Loucy (cell line): ENCODE data around the gene DHRSX.
"Not testable (repeated sequence)": the region's sequence is repeated elsewhere in the genome, so short reads cannot be mapped to it uniquely, and the experiment has no call there.

ENCODE experiments used
- H2AFZ ChIP-seq: fragments of 200-600 bp; sonication (generic); 2 replicates; pipeline ENCODE4 v1.6.0; 2016; ENCODE audit warnings: antibody characterized with exemption, mild to moderate bottlenecking, low read length, moderate library complexity
- H3F3A ChIP-seq: fragments of 200-600 bp; 2 replicates; pipeline ENCODE4 v1.6.0; 2016; ENCODE audit warnings: antibody characterized with exemption, low read depth, mild to moderate bottlenecking
- H3K27me3 ChIP-seq: fragments of 200-600 bp; sonication (generic); 2 replicates; pipeline ENCODE4 v1.6.1; 2014; ENCODE audit warnings: low read length, mild to moderate bottlenecking; ENCODE audit not compliant: insufficient read depth, poor library complexity, severe bottlenecking
- H3K36me3 ChIP-seq: fragments of 200-600 bp; sonication (generic); 2 replicates; pipeline ENCODE4 v1.6.1; 2016; ENCODE audit warnings: low read length; ENCODE audit not compliant: insufficient read depth
- H3K4me1 ChIP-seq: fragments of 200-600 bp; sonication (generic); 2 replicates; pipeline ENCODE4 v1.5.1; 2014; ENCODE audit warnings: low read length, mild to moderate bottlenecking; ENCODE audit not compliant: insufficient read depth, poor library complexity, severe bottlenecking
- H3K4me2 ChIP-seq: fragments of 200-600 bp; sonication (generic); 2 replicates; pipeline ENCODE4 v1.6.0; 2014; ENCODE audit warnings: antibody characterized with exemption, low read length, low read depth, mild to moderate bottlenecking; ENCODE audit not compliant: poor library complexity, severe bottlenecking
- H3K4me3 ChIP-seq: fragments of 200-600 bp; sonication (generic); 2 replicates; pipeline ENCODE4 v1.5.1; 2014; ENCODE audit warnings: low read length, mild to moderate bottlenecking, mixed read lengths; ENCODE audit not compliant: poor library complexity, severe bottlenecking
- H3K79me2 ChIP-seq: fragments of 200-600 bp; sonication (generic); 2 replicates; pipeline ENCODE4 v1.6.1; 2014; ENCODE audit warnings: low read length; ENCODE audit not compliant: insufficient read depth
- H3K9ac ChIP-seq: fragments of 200-600 bp; sonication (generic); 2 replicates; pipeline ENCODE4 v1.6.0; 2014; ENCODE audit warnings: mild to moderate bottlenecking, low read depth, low read length, moderate library complexity; ENCODE audit not compliant: poor library complexity, severe bottlenecking
- H3K9me2 ChIP-seq: fragments of 200-600 bp; sonication (generic); replicated peaks from 2 replicates; pipeline ENCODE4 v1.6.1; 2016; ENCODE audit warnings: low read depth, low read length, mixed read lengths
- H3K9me3 ChIP-seq: fragments of 200-600 bp; sonication (generic); 2 replicates; pipeline ENCODE4 v1.6.1; 2014; ENCODE audit warnings: mild to moderate bottlenecking, antibody characterized with exemption, low read length, low read depth; ENCODE audit not compliant: insufficient read depth
- H4K20me1 ChIP-seq: fragments of 200-600 bp; sonication (generic); 2 replicates; pipeline ENCODE4 v1.6.0; 2014; ENCODE audit warnings: antibody characterized with exemption, low read length, mild to moderate bottlenecking; ENCODE audit not compliant: insufficient read depth, poor library complexity, severe bottlenecking
- EZH2phosphoT487 ChIP-seq: fragments of 200-600 bp; IDR thresholded peaks from 2 replicates; pipeline ENCODE4 v1.6.1; 2018; ENCODE audit warnings: antibody characterized with exemption, mild to moderate bottlenecking, moderate library complexity, borderline replicate concordance
- TF ChIP-seq, protein P1 (sequence below): fragments of 200-600 bp; sonication (generic); conservative IDR thresholded peaks from 2 replicates; pipeline ENCODE4 v1.5.1; 2014; ENCODE audit warnings: mild to moderate bottlenecking, antibody characterized with exemption, low read length

DHRSX gene

DNA sequence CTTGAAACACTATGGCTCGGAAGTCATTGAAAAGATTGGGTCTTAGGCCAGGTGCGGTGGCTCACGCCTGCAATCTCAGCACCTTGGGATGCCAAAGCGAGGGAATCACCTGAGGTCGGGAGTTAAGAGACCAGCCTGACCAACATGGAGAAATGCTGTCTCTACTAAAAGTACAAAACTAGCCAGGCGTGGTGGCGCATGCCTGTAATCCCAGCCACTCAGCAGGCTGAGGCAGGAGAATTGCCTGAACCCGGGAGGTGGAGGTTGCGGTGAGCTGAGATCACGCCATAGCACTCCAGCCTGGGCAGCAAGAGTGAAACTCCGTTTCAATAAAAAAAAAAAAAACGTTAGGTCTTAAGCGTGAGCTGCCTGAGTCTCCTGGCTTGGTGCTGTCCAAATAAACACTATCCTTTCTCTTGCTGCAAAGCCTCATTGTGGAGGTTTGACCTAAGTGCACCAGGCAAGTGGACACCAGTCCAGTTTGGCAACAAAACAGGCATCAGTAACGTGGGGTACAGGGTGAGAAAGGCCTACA, 185.9 kb downstream of the DHRSX start:
- TF ChIP-seq EZH2phosphoT487, result no peak
- TF ChIP-seq, protein P1, sequence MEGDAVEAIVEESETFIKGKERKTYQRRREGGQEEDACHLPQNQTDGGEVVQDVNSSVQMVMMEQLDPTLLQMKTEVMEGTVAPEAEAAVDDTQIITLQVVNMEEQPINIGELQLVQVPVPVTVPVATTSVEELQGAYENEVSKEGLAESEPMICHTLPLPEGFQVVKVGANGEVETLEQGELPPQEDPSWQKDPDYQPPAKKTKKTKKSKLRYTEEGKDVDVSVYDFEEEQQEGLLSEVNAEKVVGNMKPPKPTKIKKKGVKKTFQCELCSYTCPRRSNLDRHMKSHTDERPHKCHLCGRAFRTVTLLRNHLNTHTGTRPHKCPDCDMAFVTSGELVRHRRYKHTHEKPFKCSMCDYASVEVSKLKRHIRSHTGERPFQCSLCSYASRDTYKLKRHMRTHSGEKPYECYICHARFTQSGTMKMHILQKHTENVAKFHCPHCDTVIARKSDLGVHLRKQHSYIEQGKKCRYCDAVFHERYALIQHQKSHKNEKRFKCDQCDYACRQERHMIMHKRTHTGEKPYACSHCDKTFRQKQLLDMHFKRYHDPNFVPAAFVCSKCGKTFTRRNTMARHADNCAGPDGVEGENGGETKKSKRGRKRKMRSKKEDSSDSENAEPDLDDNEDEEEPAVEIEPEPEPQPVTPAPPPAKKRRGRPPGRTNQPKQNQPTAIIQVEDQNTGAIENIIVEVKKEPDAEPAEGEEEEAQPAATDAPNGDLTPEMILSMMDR, result no peak
- H3K27me3 ChIP-seq, result no peaks in the 10 kb centered on the region
- H3K4me3 ChIP-seq, result no peak overlapping the region
- no peak overlapping the region for H3K4me2 ChIP-seq
- H3K79me2 ChIP-seq, result no peaks in the 10 kb centered on the region
- no peak overlapping the region for H2AFZ ChIP-seq
- no peaks in the 10 kb centered on the region for H3K4me1 ChIP-seq
- peaks cover 3% of the 10 kb centered on the region; the same call in 1 of the 2 replicates for H3F3A ChIP-seq
- H3K9me2 ChIP-seq, result no peaks in the 10 kb centered on the region
- H3K36me3 ChIP-seq, result no peaks in the 10 kb centered on the region
- H3K9me3 ChIP-seq, result no peaks in the 10 kb centered on the region; the same call in 1 of the 2 replicates
- no peaks in the 10 kb centered on the region for H4K20me1 ChIP-seq
- no peak overlapping the region for H3K9ac ChIP-seq

DNA sequence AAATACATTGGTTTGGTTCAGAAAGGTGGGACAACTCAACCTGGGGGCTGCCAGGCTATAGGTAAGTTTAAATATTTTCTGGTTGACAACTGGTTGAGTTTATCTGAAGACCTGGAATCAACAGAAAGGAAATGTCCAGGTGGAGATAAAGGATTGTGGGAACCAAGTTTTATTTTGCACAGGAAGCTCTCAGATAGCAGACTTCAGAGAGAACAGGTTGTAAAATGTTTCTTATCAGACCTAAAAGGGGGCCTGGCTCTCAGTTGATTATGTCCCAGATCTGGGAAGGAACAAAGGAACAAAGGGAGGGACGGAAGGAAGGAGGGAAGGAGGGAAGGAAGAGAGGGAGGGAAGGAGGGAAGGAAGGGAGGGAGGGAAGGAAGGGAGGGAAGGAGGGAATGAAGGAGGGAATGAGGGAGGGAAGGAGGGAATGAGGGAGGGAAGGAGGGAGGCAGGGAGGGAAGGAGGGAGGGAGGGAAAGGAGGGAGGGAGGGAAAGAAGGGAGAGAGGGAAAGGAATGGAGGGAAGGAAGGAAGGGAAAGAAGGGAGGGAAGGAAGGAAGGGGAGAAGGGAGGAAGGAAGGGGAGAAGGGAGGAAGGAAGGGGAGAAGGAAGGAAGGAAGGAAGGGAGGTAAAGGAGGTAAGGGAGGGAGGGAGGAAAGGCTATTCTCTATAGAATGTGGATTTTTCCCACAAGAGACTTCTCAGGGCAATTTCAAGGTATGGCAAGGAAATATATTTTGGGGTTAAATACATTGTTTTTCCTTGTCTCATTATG, 186.7 kb downstream of the DHRSX start:
- Histone ChIP-seq H3K4me2 (no peak overlapping the region), H2AFZ (no peak overlapping the region)

DNA sequence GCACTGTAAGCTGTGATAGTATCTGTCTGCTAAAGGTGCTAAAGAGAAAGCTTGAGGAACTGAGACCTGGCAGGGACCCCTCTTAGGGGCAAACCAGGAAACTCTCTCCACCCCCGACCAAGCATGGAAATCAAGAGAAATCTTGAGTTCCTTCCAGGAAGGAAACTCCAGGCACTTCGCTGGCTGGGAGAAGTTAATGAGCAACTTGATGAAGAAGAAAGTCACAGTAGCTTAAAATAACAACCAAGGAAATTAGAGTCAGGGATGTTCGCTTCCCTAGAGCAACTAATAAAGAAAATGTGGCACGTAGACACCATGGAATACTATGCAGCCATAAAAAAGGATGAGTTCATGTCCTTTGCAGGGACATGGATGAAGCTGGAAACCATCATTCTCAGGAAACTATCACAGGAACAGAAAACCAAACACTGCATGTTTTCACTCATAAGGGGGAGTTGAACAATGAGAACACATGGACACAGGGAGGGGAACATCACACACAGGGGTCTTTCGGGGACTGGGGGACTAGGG, 188.7 kb downstream of the DHRSX start:
- H3K36me3 ChIP-seq, H3F3A ChIP-seq, H3K9ac ChIP-seq, H2AFZ ChIP-seq, H3K9me2 ChIP-seq, H3K27me3 ChIP-seq, H3K4me2 ChIP-seq, H3K4me3 ChIP-seq, H4K20me1 ChIP-seq, H3K9me3 ChIP-seq, H3K4me1 ChIP-seq, H3K79me2 ChIP-seq: not testable (repeated sequence)

More for the DNA sequence above, 186.7 kb downstream of the DHRSX start:
- H3K9me3 ChIP-seq, result no peaks in the 10 kb centered on the region; the same call in 1 of the 2 replicates
- no peaks in the 10 kb centered on the region for H3K79me2 ChIP-seq
- H4K20me1 ChIP-seq, result no peaks in the 10 kb centered on the region
- H3K9ac ChIP-seq, result no peak overlapping the region
- no peaks in the 10 kb centered on the region for H3K36me3 ChIP-seq
- TF ChIP-seq, protein P1, result no peak
- no peak for TF ChIP-seq EZH2phosphoT487
- H3K27me3 ChIP-seq, result no peaks in the 10 kb centered on the region
- no peaks in the 10 kb centered on the region for H3K4me1 ChIP-seq
- H3F3A ChIP-seq, result peaks cover 3% of the 10 kb centered on the region; the same call in 1 of the 2 replicates
- H3K9me2 ChIP-seq, result no peaks in the 10 kb centered on the region
- H3K4me3 ChIP-seq, result no peak overlapping the region
